ENCODE data around the gene UBXN2A.

The UBXN2A gene, protein sequence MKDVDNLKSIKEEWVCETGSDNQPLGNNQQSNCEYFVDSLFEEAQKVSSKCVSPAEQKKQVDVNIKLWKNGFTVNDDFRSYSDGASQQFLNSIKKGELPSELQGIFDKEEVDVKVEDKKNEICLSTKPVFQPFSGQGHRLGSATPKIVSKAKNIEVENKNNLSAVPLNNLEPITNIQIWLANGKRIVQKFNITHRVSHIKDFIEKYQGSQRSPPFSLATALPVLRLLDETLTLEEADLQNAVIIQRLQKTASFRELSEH

GRCh38 chr2:23939987-23940717, at the start of gene UBXN2A:
UBXN2A (plus strand) TSS chr2:23940463; CDS start chr2:23958315, 17,852 bp downstream.
- Histone ChIP-seq H3K4me1 (ENCODE audit: insufficient read depth, low read length) (peaks cover 20% of the 10 kb centered on the region), H3K9me3 (ENCODE audit: low read length) (no peaks in the 10 kb centered on the region), H3K27me3 (ENCODE audit: control insufficient read depth in 1 of 2, insufficient read depth in 2 of 2, low read length in 2 of 2) (no peaks in the 10 kb centered on the region), H3K4me3 (ENCODE audit: low read depth in 1 of 2, low read length in 2 of 2) (peak within 1 kb of the TSS; percentile 74 to 85), H3K36me3 (ENCODE audit: insufficient read depth, low read length) (no peaks in the 10 kb centered on the region), H3K9ac (ENCODE audit: low read length) (peak within 1 kb of the TSS; percentile 79), H3K27ac (ENCODE audit: low read depth, low read length) (peak within 1 kb of the TSS; percentile 80)

GRCh38 chr2:23900133-23900532, 40.1 kb upstream of the UBXN2A start:
- Histone ChIP-seq H3K9me3 (ENCODE audit: low read length) (no peaks in the 10 kb centered on the region), H3K27ac (ENCODE audit: low read depth, low read length) (no peak overlapping the region), H3K4me1 (ENCODE audit: insufficient read depth, low read length) (peaks cover 29% of the 10 kb centered on the region)

DNA sequence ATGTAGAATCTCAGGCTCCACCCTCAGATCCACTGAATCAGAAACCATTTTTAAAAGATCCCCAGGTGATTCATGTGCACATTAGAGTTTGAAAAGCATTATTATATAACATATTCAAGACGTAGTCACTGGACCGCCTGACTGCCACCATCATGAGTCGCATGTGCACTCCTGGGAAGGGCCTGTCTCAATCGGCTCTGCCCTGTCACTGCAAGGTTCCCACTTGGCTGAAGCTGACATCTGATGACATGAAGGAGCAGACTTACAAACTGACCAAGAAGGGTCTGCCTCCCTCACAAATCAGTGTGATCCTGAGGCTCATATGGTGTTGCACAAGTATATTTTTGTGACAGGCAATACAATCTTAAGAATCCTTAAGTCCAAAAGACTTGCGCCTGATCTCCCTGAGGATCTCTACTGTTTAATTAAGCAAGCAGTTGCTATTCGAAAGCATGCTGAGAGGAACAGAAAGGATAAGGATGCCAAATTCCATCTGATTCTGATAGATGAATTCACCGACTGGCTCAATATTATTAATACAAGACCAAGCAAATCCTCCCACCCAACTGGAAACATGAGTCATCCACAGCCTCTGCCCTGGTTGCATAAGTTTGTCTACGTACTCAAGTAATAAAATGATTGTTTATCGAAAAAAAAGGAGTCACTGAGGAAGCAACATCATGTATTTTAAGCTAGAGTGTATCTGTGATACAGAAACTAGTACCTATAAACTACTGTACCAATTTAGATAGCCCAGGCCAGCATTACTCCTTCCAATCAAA, 39.5 kb upstream of the UBXN2A start:
- Histone ChIP-seq H3K4me1 (ENCODE audit: insufficient read depth, low read length) (peaks cover 29% of the 10 kb centered on the region), H3K9me3 (ENCODE audit: low read length) (no peaks in the 10 kb centered on the region), H3K27me3 (ENCODE audit: control insufficient read depth in 1 of 2, insufficient read depth in 2 of 2, low read length in 2 of 2) (no peaks in the 10 kb centered on the region), H3K27ac (ENCODE audit: low read depth, low read length) (no peak overlapping the region), H3K36me3 (ENCODE audit: insufficient read depth, low read length) (no peaks in the 10 kb centered on the region), H3K4me3 (ENCODE audit: low read depth in 1 of 2, low read length in 2 of 2) (no peak overlapping the region), H3K9ac (ENCODE audit: low read length) (no peak overlapping the region)

More at GRCh38 chr2:23900133-23900532, 40.1 kb upstream of the UBXN2A start:
- Histone ChIP-seq H3K4me3 (ENCODE audit: low read depth in 1 of 2, low read length in 2 of 2) (no peak overlapping the region), H3K27me3 (ENCODE audit: control insufficient read depth in 1 of 2, insufficient read depth in 2 of 2, low read length in 2 of 2) (no peaks in the 10 kb centered on the region), H3K36me3 (ENCODE audit: insufficient read depth, low read length) (no peaks in the 10 kb centered on the region), H3K9ac (ENCODE audit: low read length) (no peak overlapping the region)

DNA sequence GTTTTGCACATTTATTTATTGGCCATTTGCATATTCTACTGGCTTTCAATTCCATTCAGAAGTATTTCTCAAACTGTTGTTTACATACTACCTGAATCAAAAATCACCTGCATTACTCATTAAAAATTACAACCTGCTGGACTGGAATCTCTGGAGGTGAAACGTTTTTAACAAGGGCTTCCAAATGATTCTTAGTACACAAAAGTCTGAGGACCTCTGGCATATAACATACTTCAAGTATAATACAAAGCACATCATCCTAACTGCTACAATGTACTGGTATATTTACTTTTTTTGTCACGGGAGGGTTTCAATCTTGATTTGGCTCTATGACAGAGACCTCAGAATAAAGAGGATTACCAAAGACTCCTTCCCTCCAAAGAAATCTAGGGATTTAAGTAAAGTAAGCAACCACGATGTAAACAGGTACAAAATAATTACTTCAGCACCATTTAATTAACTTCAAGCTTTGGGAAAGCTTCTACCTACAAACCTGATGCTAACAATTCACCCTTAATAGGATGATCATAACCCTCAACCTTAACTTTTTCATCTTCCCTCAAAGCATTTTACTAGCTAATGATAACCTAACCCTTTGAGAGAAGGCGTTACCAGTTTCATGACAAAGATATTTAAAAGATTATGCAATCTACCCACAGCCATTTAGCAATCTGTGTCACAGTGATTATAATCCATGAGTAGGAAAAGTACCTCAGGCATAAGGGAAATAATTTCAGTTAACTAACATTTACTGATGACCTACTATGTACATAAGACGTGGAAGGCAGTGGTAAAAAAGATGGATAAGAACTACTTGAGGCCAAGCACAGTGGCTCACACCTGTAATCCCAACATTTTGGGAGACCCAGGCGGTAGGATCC, 38.1 kb upstream of the UBXN2A start:
- no peaks in the 10 kb centered on the region for H3K27me3 ChIP-seq (ENCODE audit: control insufficient read depth in 1 of 2, insufficient read depth in 2 of 2, low read length in 2 of 2)
- H3K27ac ChIP-seq (ENCODE audit: low read depth, low read length), result no peak overlapping the region
- H3K36me3 ChIP-seq (ENCODE audit: insufficient read depth, low read length), result no peaks in the 10 kb centered on the region
- H3K4me3 ChIP-seq (ENCODE audit: low read depth in 1 of 2, low read length in 2 of 2), result no peak overlapping the region
- H3K9ac ChIP-seq (ENCODE audit: low read length), result no peak overlapping the region
- peaks cover 29% of the 10 kb centered on the region for H3K4me1 ChIP-seq (ENCODE audit: insufficient read depth, low read length)
- no peaks in the 10 kb centered on the region for H3K9me3 ChIP-seq (ENCODE audit: low read length)

DNA sequence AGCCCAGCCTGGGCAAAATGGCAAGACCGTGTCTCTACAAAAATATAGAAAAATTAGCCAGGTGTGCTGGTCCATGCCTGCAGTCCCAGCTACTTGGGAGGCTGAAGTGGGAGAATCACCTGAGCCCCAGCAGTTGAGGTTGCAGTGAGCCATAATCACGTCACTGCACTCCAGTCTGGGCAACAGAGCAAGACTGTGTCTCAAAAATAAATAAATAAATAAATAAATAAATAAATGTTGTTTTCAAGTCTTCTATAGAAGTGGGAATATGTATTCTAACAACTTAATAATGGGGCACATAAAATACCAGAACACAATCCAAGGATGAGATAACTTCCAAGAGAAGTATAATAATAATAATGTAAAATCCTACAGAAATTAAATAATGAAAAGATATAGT, 37.2 kb upstream of the UBXN2A start:
- Histone ChIP-seq H3K36me3 (ENCODE audit: insufficient read depth, low read length) (no peaks in the 10 kb centered on the region), H3K27ac (ENCODE audit: low read depth, low read length) (no peak overlapping the region), H3K27me3 (ENCODE audit: control insufficient read depth in 1 of 2, insufficient read depth in 2 of 2, low read length in 2 of 2) (no peaks in the 10 kb centered on the region)

DNA sequence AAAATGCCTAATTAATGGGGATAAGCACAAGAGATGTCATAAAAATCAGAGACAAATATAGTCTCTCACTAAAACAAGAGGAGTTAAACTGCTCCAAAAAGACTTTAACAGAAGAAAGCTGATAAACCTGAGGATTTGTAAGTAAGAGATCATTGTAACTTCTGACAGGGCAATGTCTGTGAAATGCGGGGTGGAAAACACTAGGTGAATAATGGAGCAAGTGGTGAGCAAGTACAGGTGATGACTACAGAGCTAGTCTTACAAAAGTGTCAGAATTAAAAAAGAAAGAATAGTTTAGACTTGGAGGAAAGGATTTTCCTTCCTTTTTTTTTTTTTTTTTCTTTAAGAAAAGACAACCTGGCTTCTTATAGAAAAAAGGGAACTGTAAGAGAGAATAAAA, 36.0 kb upstream of the UBXN2A start:
- Histone ChIP-seq H3K36me3 (ENCODE audit: insufficient read depth, low read length) (no peaks in the 10 kb centered on the region), H3K9ac (ENCODE audit: low read length) (no peak overlapping the region), H3K27ac (ENCODE audit: low read depth, low read length) (no peak overlapping the region), H3K27me3 (ENCODE audit: control insufficient read depth in 1 of 2, insufficient read depth in 2 of 2, low read length in 2 of 2) (no peaks in the 10 kb centered on the region), H3K9me3 (ENCODE audit: low read length) (no peaks in the 10 kb centered on the region), H3K4me3 (ENCODE audit: low read depth in 1 of 2, low read length in 2 of 2) (no peak overlapping the region), H3K4me1 (ENCODE audit: insufficient read depth, low read length) (peaks cover 29% of the 10 kb centered on the region)

More for the DNA sequence above, 37.2 kb upstream of the UBXN2A start:
- H3K9me3 ChIP-seq (ENCODE audit: low read length), result no peaks in the 10 kb centered on the region
- no peak overlapping the region for H3K4me3 ChIP-seq (ENCODE audit: low read depth in 1 of 2, low read length in 2 of 2)
- H3K9ac ChIP-seq (ENCODE audit: low read length), result no peak overlapping the region
- peaks cover 29% of the 10 kb centered on the region for H3K4me1 ChIP-seq (ENCODE audit: insufficient read depth, low read length)

GRCh38 chr2:23904692-23905091, 35.6 kb upstream of the UBXN2A start:
- H3K36me3 ChIP-seq (ENCODE audit: insufficient read depth, low read length), result no peaks in the 10 kb centered on the region
- H3K4me1 ChIP-seq (ENCODE audit: insufficient read depth, low read length), result peaks cover 29% of the 10 kb centered on the region
- no peaks in the 10 kb centered on the region for H3K27me3 ChIP-seq (ENCODE audit: control insufficient read depth in 1 of 2, insufficient read depth in 2 of 2, low read length in 2 of 2)
- H3K27ac ChIP-seq (ENCODE audit: low read depth, low read length), result no peak overlapping the region
- no peak overlapping the region for H3K9ac ChIP-seq (ENCODE audit: low read length)
- H3K4me3 ChIP-seq (ENCODE audit: low read depth in 1 of 2, low read length in 2 of 2), result no peak overlapping the region
- H3K9me3 ChIP-seq (ENCODE audit: low read length), result no peaks in the 10 kb centered on the region

DNA sequence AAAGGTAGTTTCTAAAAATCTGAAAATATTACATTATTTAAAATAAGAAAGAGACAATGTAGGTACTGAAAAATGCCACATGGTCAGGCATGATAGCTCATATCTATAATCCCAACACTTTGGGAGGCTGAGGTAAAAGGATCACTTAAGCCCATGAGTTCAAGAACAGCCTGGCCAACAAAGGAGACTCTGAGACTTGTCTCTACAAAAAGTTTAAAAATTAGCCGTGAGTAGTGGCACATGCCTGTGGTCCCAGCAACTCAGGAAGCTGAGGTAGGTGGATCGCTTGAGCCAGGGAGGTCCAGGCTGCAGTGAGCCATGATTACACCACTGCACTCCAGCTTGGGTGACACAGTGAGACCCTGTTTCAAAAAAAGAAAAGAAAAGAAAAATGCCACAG, 35.1 kb upstream of the UBXN2A start:
- Histone ChIP-seq H3K4me1 (ENCODE audit: insufficient read depth, low read length) (peaks cover 29% of the 10 kb centered on the region), H3K36me3 (ENCODE audit: insufficient read depth, low read length) (no peaks in the 10 kb centered on the region), H3K9ac (ENCODE audit: low read length) (no peak overlapping the region), H3K4me3 (ENCODE audit: low read depth in 1 of 2, low read length in 2 of 2) (no peak overlapping the region), H3K27me3 (ENCODE audit: control insufficient read depth in 1 of 2, insufficient read depth in 2 of 2, low read length in 2 of 2) (no peaks in the 10 kb centered on the region), H3K27ac (ENCODE audit: low read depth, low read length) (no peak overlapping the region), H3K9me3 (ENCODE audit: low read length) (no peaks in the 10 kb centered on the region)

- Histone ChIP-seq H3K27me3 (ENCODE audit: control insufficient read depth in 1 of 2, insufficient read depth in 2 of 2, low read length in 2 of 2) (no peaks in the 10 kb centered on the region), H3K27ac (ENCODE audit: low read depth, low read length) (no peak overlapping the region), H3K4me1 (ENCODE audit: insufficient read depth, low read length) (peaks cover 7% of the 10 kb centered on the region), H3K36me3 (ENCODE audit: insufficient read depth, low read length) (no peaks in the 10 kb centered on the region), H3K4me3 (ENCODE audit: low read depth in 1 of 2, low read length in 2 of 2) (no peak overlapping the region), H3K9me3 (ENCODE audit: low read length) (no peaks in the 10 kb centered on the region), H3K9ac (ENCODE audit: low read length) (no peak overlapping the region)
Measured at GRCh38 chr2:23912054-23912453, 28.2 kb upstream of the UBXN2A start.

- H3K4me3 ChIP-seq (ENCODE audit: low read depth in 1 of 2, low read length in 2 of 2), result no peak overlapping the region
- H3K9ac ChIP-seq (ENCODE audit: low read length), result no peak overlapping the region
- H3K27me3 ChIP-seq (ENCODE audit: control insufficient read depth in 1 of 2, insufficient read depth in 2 of 2, low read length in 2 of 2), result no peaks in the 10 kb centered on the region
- H3K27ac ChIP-seq (ENCODE audit: low read depth, low read length), result no peak overlapping the region
- H3K9me3 ChIP-seq (ENCODE audit: low read length), result no peaks in the 10 kb centered on the region
- peaks cover 12% of the 10 kb centered on the region for H3K4me1 ChIP-seq (ENCODE audit: insufficient read depth, low read length)
- H3K36me3 ChIP-seq (ENCODE audit: insufficient read depth, low read length), result no peaks in the 10 kb centered on the region
Measured at GRCh38 chr2:23915327-23915726, 24.9 kb upstream of the UBXN2A start.
